ENCODE data around the gene RAF1. TPM values are rescaled to one million over a fixed set of nuclear protein-coding genes. Genes with fewer than 3 reads are reported as not detected.

RAF1 gene
- total RNA-seq, 2 experiments from 2014 or later: 71.1 to 74.9 TPM

DNA sequence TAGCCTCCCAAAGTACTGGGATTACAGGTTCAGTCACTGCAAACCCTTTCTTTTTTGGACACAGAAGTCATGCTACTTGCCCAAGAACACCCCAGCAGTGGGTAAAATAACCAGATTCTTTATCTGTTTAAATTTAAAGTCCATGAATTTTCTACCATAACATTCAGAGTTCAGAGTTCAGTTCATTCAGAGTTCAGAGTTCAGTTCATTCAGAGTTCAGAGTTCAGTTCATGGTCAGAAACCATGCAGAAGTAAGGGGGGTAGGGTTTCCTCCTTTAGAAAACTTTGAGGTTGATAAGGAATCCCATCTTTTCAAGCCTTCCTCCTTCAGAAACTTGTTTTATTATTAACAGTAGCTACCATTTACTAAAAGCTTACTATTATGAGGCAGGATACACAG is 43.2 kb downstream of the RAF1 start:
- DNase-seq (no peak), ATAC-seq (no peak)
- intact Hi-C loops (cut with micrococcal nuclease): no loop called here
- ChIA-PET CTCF (no interaction called here), POLR2A (interaction anchor here (1.0 kb wide), 1 partner anchor 28 kb away, joined by 3 read pairs; no protein-coding TSS in a partner anchor)
- TF ChIP-seq, protein P1, sequence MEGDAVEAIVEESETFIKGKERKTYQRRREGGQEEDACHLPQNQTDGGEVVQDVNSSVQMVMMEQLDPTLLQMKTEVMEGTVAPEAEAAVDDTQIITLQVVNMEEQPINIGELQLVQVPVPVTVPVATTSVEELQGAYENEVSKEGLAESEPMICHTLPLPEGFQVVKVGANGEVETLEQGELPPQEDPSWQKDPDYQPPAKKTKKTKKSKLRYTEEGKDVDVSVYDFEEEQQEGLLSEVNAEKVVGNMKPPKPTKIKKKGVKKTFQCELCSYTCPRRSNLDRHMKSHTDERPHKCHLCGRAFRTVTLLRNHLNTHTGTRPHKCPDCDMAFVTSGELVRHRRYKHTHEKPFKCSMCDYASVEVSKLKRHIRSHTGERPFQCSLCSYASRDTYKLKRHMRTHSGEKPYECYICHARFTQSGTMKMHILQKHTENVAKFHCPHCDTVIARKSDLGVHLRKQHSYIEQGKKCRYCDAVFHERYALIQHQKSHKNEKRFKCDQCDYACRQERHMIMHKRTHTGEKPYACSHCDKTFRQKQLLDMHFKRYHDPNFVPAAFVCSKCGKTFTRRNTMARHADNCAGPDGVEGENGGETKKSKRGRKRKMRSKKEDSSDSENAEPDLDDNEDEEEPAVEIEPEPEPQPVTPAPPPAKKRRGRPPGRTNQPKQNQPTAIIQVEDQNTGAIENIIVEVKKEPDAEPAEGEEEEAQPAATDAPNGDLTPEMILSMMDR (IDR thresholded peaks at IDR 0.05): no peak
- peaks cover 12% of the 10 kb centered on the region for H3K36me3 Mint-ChIP-seq (ENCODE audit: low read depth)
- no peaks in the 10 kb centered on the region for H3K9me3 Mint-ChIP-seq
- no peak overlapping the region for H3K27ac Mint-ChIP-seq
- peaks cover 39% of the 10 kb centered on the region for H3K4me1 Mint-ChIP-seq (ENCODE audit: low read depth)
- H3K4me3 Mint-ChIP-seq: no peak overlapping the region
- no peaks in the 10 kb centered on the region for H3K27me3 Mint-ChIP-seq

DNA sequence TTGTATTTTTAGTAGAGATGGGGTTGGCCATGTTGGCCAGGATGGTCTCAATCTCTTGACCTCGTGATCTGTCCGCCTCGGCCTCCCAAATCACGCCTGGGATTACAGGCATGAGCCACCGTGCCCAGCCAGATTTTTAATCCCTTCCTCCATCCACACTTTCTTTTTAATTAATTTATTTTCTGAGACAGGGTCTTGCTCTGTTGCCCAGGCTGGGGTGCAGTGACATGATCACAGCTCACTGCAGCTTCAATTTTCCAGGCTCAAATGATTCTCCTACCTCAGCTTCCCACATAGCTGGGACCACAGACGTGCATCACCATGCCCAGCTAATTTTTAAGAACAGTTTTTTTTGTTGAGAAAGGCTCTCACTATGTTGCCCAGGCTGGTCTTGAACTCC is 43.6 kb downstream of the RAF1 start:
- Mint-ChIP-seq H3K27me3 (no peaks in the 10 kb centered on the region), H3K9me3 (no peaks in the 10 kb centered on the region), H3K4me1 (ENCODE audit: low read depth) (peaks cover 37% of the 10 kb centered on the region), H3K4me3 (no peak overlapping the region), H3K27ac (no peak overlapping the region), H3K36me3 (ENCODE audit: low read depth) (peaks cover 13% of the 10 kb centered on the region)
- ChIA-PET CTCF (no interaction called here), POLR2A (no interaction called here)
- TF ChIP-seq, protein P1 (IDR thresholded peaks at IDR 0.05): no peak
- ATAC-seq (no peak), DNase-seq (no peak)
- intact Hi-C loops (cut with micrococcal nuclease): no loop called here

GRCh38 chr3:12618426-12618825 is 45.5 kb downstream of the RAF1 start:
- no peak overlapping the region for H3K4me3 Mint-ChIP-seq
- intact Hi-C loops (cut with micrococcal nuclease): no loop called here
- no peaks in the 10 kb centered on the region for H3K9me3 Mint-ChIP-seq
- no peak overlapping the region for H3K27ac Mint-ChIP-seq
- DNase-seq (no peak), ATAC-seq (no peak)
- peaks cover 22% of the 10 kb centered on the region for H3K36me3 Mint-ChIP-seq (ENCODE audit: low read depth)
- H3K27me3 Mint-ChIP-seq: no peaks in the 10 kb centered on the region
- POLR2A ChIA-PET: no interaction called here
- H3K4me1 Mint-ChIP-seq (ENCODE audit: low read depth): peaks cover 41% of the 10 kb centered on the region
- TF ChIP-seq, protein P1 (IDR thresholded peaks at IDR 0.05): no peak
- CTCF ChIA-PET: interaction anchor here (1.0 to 1.8 kb wide), 3 partner anchors 12 to 40 kb away, joined by 3 to 4 read pairs (median 4); no protein-coding TSS in a partner anchor

- H3K4me3 Mint-ChIP-seq: no peak overlapping the region
- ChIA-PET CTCF (interaction anchor here (1.1 to 2.0 kb wide), 5 partner anchors 8 to 106 kb away, joined by 3 to 5 read pairs (median 3); no protein-coding TSS in a partner anchor), POLR2A (interaction anchor here (1.2 to 1.3 kb wide), 2 partner anchors 16 to 47 kb away, joined by 3 read pairs; no protein-coding TSS in a partner anchor)
- no peaks in the 10 kb centered on the region for H3K27me3 Mint-ChIP-seq
- peaks cover 34% of the 10 kb centered on the region for H3K36me3 Mint-ChIP-seq (ENCODE audit: low read depth)
- H3K4me1 Mint-ChIP-seq (ENCODE audit: low read depth): peaks cover 34% of the 10 kb centered on the region
- DNase-seq (no peak), ATAC-seq (no peak)
- no peaks in the 10 kb centered on the region for H3K9me3 Mint-ChIP-seq
- intact Hi-C loops (cut with micrococcal nuclease): no loop called here
- H3K27ac Mint-ChIP-seq: no peak overlapping the region
- TF ChIP-seq, protein P1 (IDR thresholded peaks at IDR 0.05): no peak
These were observed 48.7 kb downstream of the RAF1 start for GRCh38 chr3:12615266-12615665.

DNA sequence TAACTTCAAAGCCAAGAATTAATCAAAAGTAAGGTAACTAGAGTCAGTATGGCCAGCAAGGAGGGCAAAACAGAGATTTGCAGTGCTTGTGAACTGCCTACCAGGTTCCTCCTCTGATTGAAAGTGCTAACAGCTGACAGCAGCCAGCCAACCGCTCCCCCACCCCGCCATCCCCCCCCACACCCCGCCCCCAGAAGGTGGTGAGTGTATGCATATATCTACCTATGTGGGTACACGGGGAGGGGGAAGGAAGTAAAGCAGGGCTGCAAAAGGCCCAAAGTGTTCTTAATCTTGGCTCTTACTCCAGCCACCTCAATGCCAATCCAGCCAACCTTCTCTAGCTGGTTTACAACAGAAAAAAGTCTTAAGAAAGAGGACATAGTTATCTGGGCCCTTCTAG is 50.7 kb downstream of the RAF1 start:
- ATAC-seq (peak; percentile 67), DNase-seq (peak; percentile 13)
- Mint-ChIP-seq H3K27me3 (no peaks in the 10 kb centered on the region), H3K4me1 (ENCODE audit: low read depth) (peaks cover 40% of the 10 kb centered on the region), H3K36me3 (ENCODE audit: low read depth) (peaks cover 36% of the 10 kb centered on the region), H3K27ac (peak overlapping the region; percentile 41), H3K9me3 (no peaks in the 10 kb centered on the region), H3K4me3 (no peak overlapping the region)
- ChIA-PET POLR2A (no interaction called here), CTCF (interaction anchor here (2.1 to 2.2 kb wide), 2 partner anchors 11 to 107 kb away, joined by 6 to 8 read pairs; no protein-coding TSS in a partner anchor)
- intact Hi-C loops (cut with micrococcal nuclease): loop anchor here (5.0 kb wide), 1 partner anchor 49 kb away; the partner anchor contains the start of gene RAF1
- TF ChIP-seq, protein P1 (IDR thresholded peaks at IDR 0.05): no peak

Measured in activated CD8-positive, alpha-beta T cell treated with anti-CD3 and anti-CD28 coated beads for 36 hours (primary cell).